Breast epithelium (tissue), 3 donors: ENCODE data around the gene LRRC34.

Experiments
- POLR2A ChIP-seq: fragments of 450-650 bp; IDR thresholded peaks from one replicate; pipeline ENCODE4 v1.6.1; 2016; ENCODE audit warnings: antibody characterized with exemption, mild to moderate bottlenecking, moderate library complexity
- POLR2AphosphoS5 ChIP-seq, 3 donors: sonication (generic); formaldehyde crosslinking; IDR thresholded peaks; one replicate each; pipeline ENCODE4 v1.6.1; 2017; ENCODE audit warnings: antibody characterized with exemption in 3 of 3
- TF ChIP-seq, protein P1 (sequence below), 3 donors: fragments of 450-650 bp; IDR thresholded peaks; one replicate each; pipeline ENCODE4 v1.5.1; 2016 to 2017; ENCODE audit warnings: antibody characterized with exemption in 3 of 3, mild to moderate bottlenecking in 3 of 3, moderate library complexity in 3 of 3

DNA sequence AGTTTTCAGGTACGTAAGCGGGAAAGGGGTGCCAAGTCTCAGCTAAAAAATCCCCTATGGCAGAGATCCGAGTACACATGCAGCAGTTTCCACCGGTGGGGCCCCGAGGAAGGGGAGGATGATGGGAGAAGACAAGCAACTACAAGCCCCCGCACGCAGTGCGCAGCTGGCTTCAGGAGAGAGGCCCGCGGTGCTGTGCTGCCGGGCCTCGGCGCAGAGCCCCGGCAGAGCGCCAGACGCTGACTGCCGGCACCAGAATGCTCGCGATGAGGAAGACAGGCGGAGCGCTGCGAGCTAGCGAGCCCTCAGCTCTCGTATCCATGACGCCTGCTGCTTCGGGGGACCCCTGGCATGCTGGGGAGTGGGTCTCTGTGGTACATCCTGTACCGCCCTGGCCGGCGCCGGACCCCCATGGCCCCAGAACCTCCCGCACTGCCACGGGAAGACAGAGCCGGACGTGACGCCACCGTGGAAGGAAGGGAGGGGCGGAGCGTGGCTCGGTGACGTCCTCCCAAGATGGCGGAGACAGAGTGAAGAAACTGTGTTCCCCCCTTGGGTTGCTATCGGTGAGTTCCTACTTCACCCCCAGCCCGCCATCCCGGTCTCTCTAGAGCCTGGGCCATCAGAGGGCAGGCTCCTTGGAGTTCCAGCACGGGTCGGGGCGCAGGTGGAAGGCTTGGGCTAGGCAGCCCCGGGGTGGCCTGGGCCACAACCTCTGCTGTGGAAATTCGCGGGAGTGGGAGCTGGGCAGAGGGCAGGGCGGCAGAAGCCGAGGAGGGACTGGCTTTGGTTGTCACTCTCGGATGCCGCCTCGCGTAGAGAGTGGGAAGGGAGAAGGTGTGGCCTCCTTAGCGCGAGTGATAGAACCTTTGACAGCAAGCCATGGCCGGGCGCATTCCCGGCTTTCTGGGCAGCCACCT lies 39.5 kb downstream of the LRRC34 start, which contains the start of gene MYNN:
- TF ChIP-seq, protein P1, sequence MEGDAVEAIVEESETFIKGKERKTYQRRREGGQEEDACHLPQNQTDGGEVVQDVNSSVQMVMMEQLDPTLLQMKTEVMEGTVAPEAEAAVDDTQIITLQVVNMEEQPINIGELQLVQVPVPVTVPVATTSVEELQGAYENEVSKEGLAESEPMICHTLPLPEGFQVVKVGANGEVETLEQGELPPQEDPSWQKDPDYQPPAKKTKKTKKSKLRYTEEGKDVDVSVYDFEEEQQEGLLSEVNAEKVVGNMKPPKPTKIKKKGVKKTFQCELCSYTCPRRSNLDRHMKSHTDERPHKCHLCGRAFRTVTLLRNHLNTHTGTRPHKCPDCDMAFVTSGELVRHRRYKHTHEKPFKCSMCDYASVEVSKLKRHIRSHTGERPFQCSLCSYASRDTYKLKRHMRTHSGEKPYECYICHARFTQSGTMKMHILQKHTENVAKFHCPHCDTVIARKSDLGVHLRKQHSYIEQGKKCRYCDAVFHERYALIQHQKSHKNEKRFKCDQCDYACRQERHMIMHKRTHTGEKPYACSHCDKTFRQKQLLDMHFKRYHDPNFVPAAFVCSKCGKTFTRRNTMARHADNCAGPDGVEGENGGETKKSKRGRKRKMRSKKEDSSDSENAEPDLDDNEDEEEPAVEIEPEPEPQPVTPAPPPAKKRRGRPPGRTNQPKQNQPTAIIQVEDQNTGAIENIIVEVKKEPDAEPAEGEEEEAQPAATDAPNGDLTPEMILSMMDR (IDR thresholded peaks at IDR 0.05): no peak
- TF ChIP-seq POLR2AphosphoS5 (IDR thresholded peaks at IDR 0.05) (peak; percentile 99 to 100 (median 99)), POLR2A (peak; percentile 99)
